H1 (cell line): ENCODE results near the gene SLC25A26. TPM values are rescaled to one million over a fixed set of nuclear protein-coding genes. Genes with fewer than 3 reads are reported as not detected.

ENCODE experiments used
- CTCF ChIA-PET: fragments of 300-600 bp; sonication (Branson Sonifier 250); formaldehyde crosslinking; loops from one replicate; lab custom pipeline; 2021; ENCODE audit not compliant: partially characterized antibody; lab: Charles Lee
- POLR2A ChIA-PET: fragments of 300-600 bp; sonication (Branson Sonifier 250); formaldehyde crosslinking; loops from one replicate; lab custom pipeline; 2021; ENCODE audit warnings: inconsistent platforms; ENCODE audit not compliant: partially characterized antibody; lab: Charles Lee
- DNase-seq, 2 experiments: peaks; one replicate each; pipeline versions ENCODE4 v3.0.0 to v3.0.0-alpha.2; 2010 to 2022; ENCODE audit warnings: low spot score in 2 of 2, low read depth in 1 of 2, mixed read lengths in 1 of 2
- FAIRE-seq: peaks from 2 replicates; lab custom pipeline; 2011; peaks lifted over from hg19 to GRCh38; lab: Jason Lieb, UNC
- H2AFZ ChIP-seq: 2 replicates; pipeline ENCODE4 v1.8.1; 2012; ENCODE audit warnings: low read length, inconsistent platforms
- H2AK5ac ChIP-seq: 2 replicates; pipeline ENCODE4 v1.6.1; 2013; ENCODE audit warnings: low read depth, low read length
- H2BK120ac ChIP-seq: replicated peaks from 2 replicates; pipeline ENCODE3; 2013; ENCODE audit warnings: low read depth, low read length, inconsistent platforms
- H2BK12ac ChIP-seq: 2 replicates; pipeline ENCODE4 v1.6.1; 2013; ENCODE audit warnings: low read depth, low read length
- H2BK15ac ChIP-seq: 2 replicates; pipeline ENCODE4 v1.6.1; 2013; ENCODE audit warnings: low read length
- H2BK20ac ChIP-seq: 2 replicates; pipeline ENCODE4 v1.6.1; 2013; ENCODE audit warnings: low read length
- H2BK5ac ChIP-seq: 2 replicates; pipeline ENCODE4 v1.6.1; 2013; ENCODE audit warnings: low read depth, low read length
- H3K14ac ChIP-seq: 2 replicates; pipeline ENCODE4 v1.6.1; 2013; ENCODE audit warnings: inconsistent platforms; ENCODE audit not compliant: insufficient read length
- H3K18ac ChIP-seq: 2 replicates; pipeline ENCODE4 v1.6.1; 2013; ENCODE audit warnings: low read length; ENCODE audit errors: extremely low read depth
- H3K23ac ChIP-seq: 2 replicates; pipeline ENCODE4 v1.6.1; 2013; ENCODE audit warnings: inconsistent platforms; ENCODE audit not compliant: insufficient read length
- H3K23me2 ChIP-seq: 2 replicates; pipeline ENCODE4 v1.6.1; 2013; ENCODE audit warnings: low read depth, low read length
- H3K27ac ChIP-seq: 2 replicates; pipeline ENCODE4 v1.6.1; 2011; ENCODE audit warnings: low read depth, low read length, inconsistent platforms
- H3K27me3 ChIP-seq, 4 experiments: replicated peaks in 1 of 4; 1 replicate in 1 of 4; 2 replicates in 3 of 4; pipeline versions ENCODE4 v1.6.1 to v1.8.1; 2011 to 2013; ENCODE audit warnings: low read length in 3 of 4, mild to moderate bottlenecking in 3 of 4, inconsistent platforms in 2 of 4, mixed read lengths in 2 of 4, moderate library complexity in 1 of 4; ENCODE audit not compliant: control insufficient read depth in 3 of 4, insufficient read depth in 3 of 4; ENCODE audit errors: extremely low read depth in 1 of 4
- H3K36me3 ChIP-seq, 4 experiments: 2 replicates each; pipeline versions ENCODE4 v1.6.1 to v1.8.1; 2011 to 2013; ENCODE audit warnings: mild to moderate bottlenecking in 4 of 4, low read length in 3 of 4, moderate library complexity in 2 of 4, control low read depth in 1 of 4, inconsistent platforms in 1 of 4; ENCODE audit not compliant: insufficient read depth in 4 of 4, control insufficient read depth in 2 of 4
- H3K4ac ChIP-seq: replicated peaks from 2 replicates; pipeline ENCODE3; 2013; ENCODE audit warnings: low read length, low read depth, mixed read lengths, inconsistent platforms; ENCODE audit not compliant: insufficient read length
- H3K4me1 ChIP-seq, 4 experiments: replicated peaks in 1 of 4; 1 replicate in 1 of 4; 2 replicates in 3 of 4; pipeline versions ENCODE4 v1.6.1 to v1.8.1; 2011 to 2013; ENCODE audit warnings: low read length in 3 of 4, inconsistent platforms in 2 of 4, mixed read lengths in 1 of 4; ENCODE audit not compliant: insufficient read depth in 4 of 4, control insufficient read depth in 3 of 4
- H3K4me2 ChIP-seq, 2 experiments: 2 replicates each; pipeline versions ENCODE4 v1.6.1 to v1.8.1; 2011 to 2013; ENCODE audit warnings: low read depth in 2 of 2, low read length in 2 of 2, control low read depth in 1 of 2, inconsistent platforms in 1 of 2, mild to moderate bottlenecking in 1 of 2; ENCODE audit not compliant: insufficient read depth in 1 of 2
- H3K4me3 ChIP-seq, 4 experiments: fragments of 200-600, 300-600 bp in 1 of 4; sonication (generic), shearing (Covaris generic), sonication (Bioruptor Twin) in 1 of 4; 2 replicates each; pipeline versions ENCODE4 v1.5.1 to v1.8.1; 2011 to 2016; ENCODE audit warnings: low read length in 4 of 4, low read depth in 3 of 4, control low read depth in 2 of 4, inconsistent platforms in 2 of 4, mild to moderate bottlenecking in 2 of 4, mixed read lengths in 1 of 4, moderate library complexity in 1 of 4; ENCODE audit not compliant: insufficient read depth in 2 of 4; ENCODE audit errors: extremely low read depth in 1 of 4
- H3K56ac ChIP-seq: replicated peaks from 2 replicates; pipeline ENCODE3; 2013; ENCODE audit warnings: low read depth, mild to moderate bottlenecking, mixed read lengths, low read length, inconsistent platforms; ENCODE audit not compliant: insufficient read length
- H3K79me1 ChIP-seq: 2 replicates; pipeline ENCODE4 v1.6.1; 2013; ENCODE audit warnings: low read depth, low read length, control low read depth
- H3K79me2 ChIP-seq, 2 experiments: 2 replicates each; pipeline versions ENCODE4 v1.6.1 to v1.8.1; 2012 to 2013; ENCODE audit warnings: low read length in 2 of 2, mild to moderate bottlenecking in 2 of 2, inconsistent platforms in 1 of 2; ENCODE audit not compliant: insufficient read depth in 2 of 2, control insufficient read depth in 1 of 2
- H3K9ac ChIP-seq, 4 experiments: replicated peaks in 1 of 4; 1 replicate in 1 of 4; 2 replicates in 3 of 4; pipeline versions ENCODE4 v1.6.1 to v1.8.1; 2011 to 2013; ENCODE audit warnings: low read depth in 3 of 4, low read length in 3 of 4, control low read depth in 2 of 4, mild to moderate bottlenecking in 2 of 4, moderate library complexity in 2 of 4, inconsistent platforms in 1 of 4; ENCODE audit errors: extremely low read depth in 1 of 4
- H3K9me3 ChIP-seq, 2 experiments: 2 replicates each; pipeline versions ENCODE4 v1.6.1 to v1.8.1; 2012 to 2013; ENCODE audit warnings: mild to moderate bottlenecking in 2 of 2, moderate library complexity in 2 of 2, control low read depth in 1 of 2, inconsistent platforms in 1 of 2, low read depth in 1 of 2, low read length in 1 of 2, mixed read lengths in 1 of 2; ENCODE audit not compliant: insufficient read depth in 2 of 2
- H4K20me1 ChIP-seq, 2 experiments: replicated peaks in 1 of 2; 2 replicates each; pipeline versions ENCODE3 to v1.8.1; 2011 to 2013; ENCODE audit warnings: inconsistent platforms in 2 of 2, low read length in 2 of 2, mild to moderate bottlenecking in 1 of 2; ENCODE audit not compliant: insufficient read depth in 2 of 2, control insufficient read depth in 1 of 2
- H4K5ac ChIP-seq: 2 replicates; pipeline ENCODE4 v1.6.1; 2013; ENCODE audit warnings: low read length, low read depth, mixed read lengths, inconsistent platforms; ENCODE audit not compliant: insufficient read length
- H4K8ac ChIP-seq: 2 replicates; pipeline ENCODE4 v1.8.0; 2013; ENCODE audit warnings: mild to moderate bottlenecking, moderate library complexity, low read length, inconsistent platforms; ENCODE audit not compliant: insufficient read depth; ENCODE audit errors: extremely low read depth
- H4K91ac ChIP-seq: replicated peaks from 2 replicates; pipeline ENCODE3; 2013; ENCODE audit warnings: low read length, mixed read lengths, inconsistent platforms; ENCODE audit not compliant: insufficient read length
- WGBS, 2 experiments: shearing (Covaris generic) in 1 of 2; methylation state at CpG; one replicate each; pipeline versions ENCODE4 v1.1.6 to v1.1.7; 2013 to 2015; ENCODE audit warnings: low lambda C conversion rate in 2 of 2, mixed read lengths in 2 of 2, inconsistent platforms in 1 of 2, low coverage in 1 of 2, missing lambda C conversion rate in 1 of 2; ENCODE audit not compliant: insufficient replicate concordance in 2 of 2, insufficient coverage in 1 of 2, insufficient read length in 1 of 2; ENCODE audit errors: extremely low coverage in 1 of 2, missing lambda C conversion rate in 1 of 2; 5-methylcytosine and 5-hydroxymethylcytosine counted together
- polyA plus RNA-seq, 7 experiments: library from polyadenylated mRNA; depleted of rRNA in 3 of 7; stranded (reverse) in 5 of 7; unstranded in 2 of 7; fragments of >200 nt in 5 of 7; fragments of 200-250 nt in 2 of 7; gene quantifications; 1 replicate in 5 of 7; 2 replicates in 1 of 7; 4 replicates in 1 of 7; pipeline versions ENCODE4 v1.2.1 to v1.2.3, GENCODE V29; 2011 to 2013; ENCODE audit warnings: missing spikeins in 2 of 7, mixed read lengths in 2 of 7
- total RNA-seq: library from RNA; stranded (reverse); fragmentation: NEBNext Ultra II Directional; extraction: Animal tissue kit (Norgen Biotek cat#: 25700); gene quantifications from 2 replicates; pipeline ENCODE4 v1.2.1, GENCODE V29; 2021

Gene SLC25A26
- total and polyA plus RNA-seq, 2 of the 8 experiments (the other 6 are each of a cell fraction or from before 2014, with no cell fraction given) = 30.0 to 37.0 TPM

GRCh38 chr3:66416556-66417304 lies 195.9 kb downstream of the SLC25A26 start:
- H4K8ac ChIP-seq = no peak overlapping the region
- peak overlapping the region; percentile 18; the same call in 1 of the 2 replicates for H2BK5ac ChIP-seq
- no peak overlapping the region for H3K14ac ChIP-seq
- H3K23me2 ChIP-seq = no peaks in the 10 kb centered on the region
- H3K27ac ChIP-seq = 0 out of 2 replicates have a peak overlapping the region, but pooled peaks have one; percentile 12
- H3K4me1 ChIP-seq = peaks cover 4 to 20% (median 7%) of the 10 kb centered on the region in 4 experiments; a peak in 5 of 7 replicates
- DNase-seq (no peak), FAIRE-seq (no peak)
- ChIA-PET POLR2A (no interaction called here), CTCF (interaction anchor here (0.7 to 1.4 kb wide), 4 partner anchors 9 to 403 kb away, joined by 3 to 4 read pairs (median 4); no protein-coding TSS in a partner anchor)
- no peak overlapping the region for H4K91ac ChIP-seq
- H4K20me1 ChIP-seq = peaks cover 9 to 17% of the 10 kb centered on the region in 2 experiments
- no peak overlapping the region for H3K4me2 ChIP-seq
- WGBS, 2 experiments = 91% methylated on average over 14 of the region's 14 CpGs; no CpG with 5 or more reads in 1 of the 2 experiments
- H3K9ac ChIP-seq = no peak overlapping the region
- H3K18ac ChIP-seq = peak overlapping the region; percentile 25; the same call in 1 of the 2 replicates
- H3K79me1 ChIP-seq = peaks cover 28% of the 10 kb centered on the region
- no peak overlapping the region for H4K5ac ChIP-seq
- no peak overlapping the region for H2AFZ ChIP-seq
- peaks cover 29 to 68% (median 54%) of the 10 kb centered on the region in 4 experiments; a peak in 7 of 8 replicates for H3K36me3 ChIP-seq
- H3K56ac ChIP-seq = no peak overlapping the region
- H2BK120ac ChIP-seq = no peak overlapping the region
- no peak overlapping the region for H2AK5ac ChIP-seq
- no peak overlapping the region for H3K23ac ChIP-seq
- no peak overlapping the region for H3K4ac ChIP-seq
- H2BK20ac ChIP-seq = no peak overlapping the region
- no peak overlapping the region for H2BK12ac ChIP-seq
- no peak overlapping the region for H3K4me3 ChIP-seq
- H3K27me3 ChIP-seq = no peaks in the 10 kb centered on the region
- no peak overlapping the region for H2BK15ac ChIP-seq
- peaks cover 7 to 82% of the 10 kb centered on the region in 2 experiments; a peak in 3 of 4 replicates for H3K79me2 ChIP-seq
- peaks cover 10 to 15% of the 10 kb centered on the region in 2 experiments for H3K9me3 ChIP-seq
